GM12873 (cell line): Measurements from ENCODE around the gene SPTB.

Experiments
- TF ChIP-seq, protein P1 (sequence below): IDR thresholded peaks from 2 replicates; pipeline ENCODE4 v1.5.1; 2012; ENCODE audit warnings: low read depth, mild to moderate bottlenecking, moderate library complexity, low read length, control low read depth; ENCODE audit not compliant: insufficient read depth; ENCODE audit errors: missing control alignments

SPTB gene

DNA sequence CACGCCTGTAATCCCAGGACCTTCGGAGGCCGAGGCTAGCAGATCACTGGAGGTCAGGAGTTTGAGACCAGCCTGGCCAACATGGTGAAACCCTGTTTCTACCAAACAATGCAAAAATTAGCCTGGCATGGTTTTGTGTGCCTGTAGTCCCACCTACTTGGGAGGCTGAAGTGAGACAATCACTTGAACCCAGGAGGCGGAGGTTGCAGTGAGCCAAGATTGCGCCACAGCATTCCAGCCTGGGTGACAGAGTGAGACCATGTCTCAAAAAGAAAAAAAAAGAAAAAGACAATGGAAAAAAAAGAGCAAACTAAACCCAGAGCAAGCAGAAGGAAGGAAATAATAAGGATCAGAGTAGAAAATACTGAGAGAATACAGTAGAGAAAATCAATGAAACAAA lies 39.9 kb upstream of the SPTB start:
- TF ChIP-seq, protein P1, sequence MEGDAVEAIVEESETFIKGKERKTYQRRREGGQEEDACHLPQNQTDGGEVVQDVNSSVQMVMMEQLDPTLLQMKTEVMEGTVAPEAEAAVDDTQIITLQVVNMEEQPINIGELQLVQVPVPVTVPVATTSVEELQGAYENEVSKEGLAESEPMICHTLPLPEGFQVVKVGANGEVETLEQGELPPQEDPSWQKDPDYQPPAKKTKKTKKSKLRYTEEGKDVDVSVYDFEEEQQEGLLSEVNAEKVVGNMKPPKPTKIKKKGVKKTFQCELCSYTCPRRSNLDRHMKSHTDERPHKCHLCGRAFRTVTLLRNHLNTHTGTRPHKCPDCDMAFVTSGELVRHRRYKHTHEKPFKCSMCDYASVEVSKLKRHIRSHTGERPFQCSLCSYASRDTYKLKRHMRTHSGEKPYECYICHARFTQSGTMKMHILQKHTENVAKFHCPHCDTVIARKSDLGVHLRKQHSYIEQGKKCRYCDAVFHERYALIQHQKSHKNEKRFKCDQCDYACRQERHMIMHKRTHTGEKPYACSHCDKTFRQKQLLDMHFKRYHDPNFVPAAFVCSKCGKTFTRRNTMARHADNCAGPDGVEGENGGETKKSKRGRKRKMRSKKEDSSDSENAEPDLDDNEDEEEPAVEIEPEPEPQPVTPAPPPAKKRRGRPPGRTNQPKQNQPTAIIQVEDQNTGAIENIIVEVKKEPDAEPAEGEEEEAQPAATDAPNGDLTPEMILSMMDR = no peak

- TF ChIP-seq, protein P1 = no peak
Observed at GRCh38 chr14:64919215-64919614, 39.5 kb upstream of the SPTB start.

- TF ChIP-seq, protein P1 = no peak
Observed at GRCh38 chr14:64918216-64918615, 38.5 kb upstream of the SPTB start.

DNA sequence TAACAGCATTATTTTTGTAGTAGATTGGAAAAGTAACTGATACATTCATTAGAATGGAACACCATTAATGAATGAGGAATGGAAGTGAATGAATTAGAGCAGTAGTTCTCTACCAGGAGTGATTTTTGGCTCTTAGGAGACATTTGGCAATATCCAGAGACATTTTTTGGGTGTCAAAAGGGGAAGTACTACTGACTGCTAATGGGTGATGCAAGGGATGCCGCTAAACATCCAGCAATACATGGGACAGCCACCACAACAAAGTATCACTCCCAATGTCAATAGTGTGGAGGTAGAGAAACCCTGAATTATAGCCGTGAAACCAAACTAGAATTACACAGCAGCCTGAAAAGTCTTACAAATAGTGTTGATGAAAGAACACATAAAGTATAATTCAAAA lies 36.1 kb upstream of the SPTB start:
- TF ChIP-seq, protein P1 = no peak

- TF ChIP-seq, protein P1 = no peak
Observed at GRCh38 chr14:64915029-64915424, 35.3 kb upstream of the SPTB start.

- TF ChIP-seq, protein P1 = no peak
Observed at GRCh38 chr14:64914237-64915028, 34.7 kb upstream of the SPTB start, which contains the start of gene CHURC1. TSS of gene CHURC1 (plus strand) at chr14:64914455. CDS start at chr14:64914496, 41 bp downstream.

- TF ChIP-seq, protein P1 = no peak
Observed at GRCh38 chr14:64912261-64912660, 32.6 kb upstream of the SPTB start.
